BLaER1 treated with 17β-estradiol and CSF1 and Interleukin-3, amounts not matched to agents 10 nM and 100 nM (cell line): ENCODE measurements around the gene ACO2.

Experiments used
- H3K27ac ChIP-seq, 11 experiments: shearing (Covaris generic); formaldehyde crosslinking; 2 replicates each; pipeline ENCODE4 v1.8.1; 2022
- H3K27me3 ChIP-seq, 11 experiments: shearing (Covaris generic); formaldehyde crosslinking; 2 replicates each; pipeline ENCODE4 v1.8.1; 2022
- H3K36me3 ChIP-seq, 11 experiments: shearing (Covaris generic); formaldehyde crosslinking; 2 replicates each; pipeline ENCODE4 v1.8.1; 2022
- H3K4me1 ChIP-seq, 10 experiments: shearing (Covaris generic); formaldehyde crosslinking; 2 replicates each; pipeline ENCODE4 v1.8.1; 2022
- H3K4me2 ChIP-seq, 11 experiments: shearing (Covaris generic); formaldehyde crosslinking; 2 replicates each; pipeline ENCODE4 v1.8.1; 2022
- H3K4me3 ChIP-seq, 10 experiments: shearing (Covaris generic); formaldehyde crosslinking; 2 replicates each; pipeline ENCODE4 v1.8.1; 2022
- H3K9ac ChIP-seq, 11 experiments: shearing (Covaris generic); formaldehyde crosslinking; 2 replicates each; pipeline ENCODE4 v1.8.1; 2022
- H3K9me3 ChIP-seq, 11 experiments: shearing (Covaris generic); formaldehyde crosslinking; replicated peaks in 1 of 11; 2 replicates each; pipeline ENCODE4 v1.8.1; 2022
- H4K20me1 ChIP-seq, 11 experiments: shearing (Covaris generic); formaldehyde crosslinking; 2 replicates each; pipeline ENCODE4 v1.8.1; 2022
- Cebpa-rat ChIP-seq, 11 experiments: shearing (Covaris generic); IDR thresholded peaks; 2 replicates each; pipeline ENCODE4 v1.8.1; 2022

Gene ACO2

GRCh38 chr22:41469218-41469851 lies 418 bp downstream of the ACO2 start:
- H3K36me3 ChIP-seq, result peaks cover 51 to 76% (median 64%) of the 10 kb centered on the region in 11 experiments

GRCh38 chr22:41470886-41471285 lies 2.0 kb downstream of the ACO2 start:
- peak overlapping the region; percentile 82 to 97 (median 93); a peak in 21 of 22 replicates for H3K4me2 ChIP-seq
- H3K4me3 ChIP-seq, result peak overlapping the region in 1 of 10 experiments; percentile 86; a peak in 3 of 20 replicates
- peaks cover 4 to 66% (median 34%) of the 10 kb centered on the region in 11 experiments; a peak in 15 of 22 replicates for H4K20me1 ChIP-seq
- no peak overlapping the region for H3K27ac ChIP-seq
- no peaks in the 10 kb centered on the region for H3K9me3 ChIP-seq
- peak overlapping the region in 2 of 11 experiments; percentile 92; a peak in 2 of 22 replicates for H3K9ac ChIP-seq
- H3K27me3 ChIP-seq, result no peaks in the 10 kb centered on the region
- TF ChIP-seq Cebpa-rat (IDR thresholded peaks at IDR 0.05), result no peak
- H3K4me1 ChIP-seq, result peaks cover 29 to 46% (median 39%) of the 10 kb centered on the region in 10 experiments
- H3K36me3 ChIP-seq, result peaks cover 40 to 68% (median 57%) of the 10 kb centered on the region in 11 experiments

More at GRCh38 chr22:41469218-41469851, 418 bp downstream of the ACO2 start:
- H3K27me3 ChIP-seq, result no peaks in the 10 kb centered on the region
- peak overlapping the region; percentile 80 to 97 (median 88) for H3K4me3 ChIP-seq
- H3K9ac ChIP-seq, result peak overlapping the region; percentile 89 to 97 (median 92)
- peaks cover 4 to 64% (median 24%) of the 10 kb centered on the region in 11 experiments; a peak in 15 of 22 replicates for H4K20me1 ChIP-seq
- no peak for TF ChIP-seq Cebpa-rat (IDR thresholded peaks at IDR 0.05)
- peaks cover 29 to 40% (median 37%) of the 10 kb centered on the region in 10 experiments for H3K4me1 ChIP-seq
- H3K9me3 ChIP-seq, result no peaks in the 10 kb centered on the region
- H3K27ac ChIP-seq, result peak overlapping the region; percentile 88 to 99 (median 96)
- peak overlapping the region; percentile 82 to 97 (median 93) for H3K4me2 ChIP-seq

- Histone ChIP-seq H3K27ac (no peak overlapping the region), H3K4me3 (no peak overlapping the region), H3K36me3 (peaks cover 34 to 67% (median 51%) of the 10 kb centered on the region in 11 experiments), H3K4me2 (peak overlapping the region in 2 of 11 experiments; percentile 90 to 97; a peak in 1 of 22 replicates), H3K9ac (no peak overlapping the region), H4K20me1 (peaks cover 4 to 68% (median 38%) of the 10 kb centered on the region in 11 experiments; a peak in 15 of 22 replicates), H3K9me3 (peaks cover 0 to 2% (median 0%) of the 10 kb centered on the region in 11 experiments; a peak in 1 of 22 replicates), H3K4me1 (peaks cover 29 to 48% (median 35%) of the 10 kb centered on the region in 10 experiments), H3K27me3 (no peaks in the 10 kb centered on the region)
- TF ChIP-seq Cebpa-rat (IDR thresholded peaks at IDR 0.05), result no peak
Measured at GRCh38 chr22:41471568-41471967, 2.7 kb downstream of the ACO2 start.

GRCh38 chr22:41474872-41475451 lies 6.0 kb downstream of the ACO2 start:
- peaks cover 20 to 88% (median 70%) of the 10 kb centered on the region in 11 experiments; a peak in 21 of 22 replicates for H4K20me1 ChIP-seq
- H3K4me1 ChIP-seq, result peaks cover 40 to 60% (median 46%) of the 10 kb centered on the region in 10 experiments
- H3K4me3 ChIP-seq, result no peak overlapping the region
- H3K36me3 ChIP-seq, result peaks cover 25 to 64% (median 40%) of the 10 kb centered on the region in 11 experiments; a peak in 19 of 22 replicates
- no peak overlapping the region for H3K4me2 ChIP-seq
- 0 out of 22 replicates have a peak overlapping the region, but pooled peaks of 1 of the 11 experiments have one; percentile 12 for H3K27ac ChIP-seq
- TF ChIP-seq Cebpa-rat (IDR thresholded peaks at IDR 0.05), result no peak
- H3K9me3 ChIP-seq, result peaks cover 0 to 11% (median 0%) of the 10 kb centered on the region in 11 experiments; a peak in 7 of 22 replicates
- no peaks in the 10 kb centered on the region for H3K27me3 ChIP-seq
- no peak overlapping the region for H3K9ac ChIP-seq

GRCh38 chr22:41478473-41478872 lies 9.6 kb downstream of the ACO2 start:
- no peak for TF ChIP-seq Cebpa-rat (IDR thresholded peaks at IDR 0.05)
- peak overlapping the region in 5 of 10 experiments; percentile 8 to 47 (median 28); a peak in 6 of 20 replicates for H3K4me3 ChIP-seq
- H3K4me1 ChIP-seq, result peaks cover 51 to 78% (median 64%) of the 10 kb centered on the region in 10 experiments
- H3K27me3 ChIP-seq, result no peaks in the 10 kb centered on the region
- peaks cover 0 to 11% (median 0%) of the 10 kb centered on the region in 11 experiments; a peak in 7 of 22 replicates for H3K9me3 ChIP-seq
- H4K20me1 ChIP-seq, result peaks cover 48 to 95% (median 86%) of the 10 kb centered on the region in 11 experiments
- peak overlapping the region; percentile 43 to 82 (median 55); a peak in 21 of 22 replicates for H3K9ac ChIP-seq
- H3K27ac ChIP-seq, result peak overlapping the region in 9 of 11 experiments; percentile 47 to 89 (median 71); a peak in 19 of 22 replicates
- H3K4me2 ChIP-seq, result peak overlapping the region; percentile 57 to 99 (median 85)
- H3K36me3 ChIP-seq, result peaks cover 6 to 42% (median 19%) of the 10 kb centered on the region in 11 experiments; a peak in 14 of 22 replicates

- Histone ChIP-seq H4K20me1 (peaks cover 48 to 95% (median 86%) of the 10 kb centered on the region in 11 experiments), H3K27ac (peak overlapping the region in 9 of 11 experiments; percentile 47 to 89 (median 71); a peak in 19 of 22 replicates), H3K4me3 (peak overlapping the region in 7 of 10 experiments; percentile 2 to 47 (median 19); a peak in 7 of 20 replicates), H3K4me1 (peaks cover 54 to 83% (median 69%) of the 10 kb centered on the region in 10 experiments), H3K36me3 (peaks cover 5 to 36% (median 20%) of the 10 kb centered on the region in 11 experiments; a peak in 14 of 22 replicates), H3K27me3 (no peaks in the 10 kb centered on the region), H3K4me2 (peak overlapping the region; percentile 57 to 99 (median 85)), H3K9me3 (peaks cover 0 to 11% (median 0%) of the 10 kb centered on the region in 11 experiments; a peak in 7 of 22 replicates), H3K9ac (peak overlapping the region; percentile 43 to 82 (median 55); a peak in 21 of 22 replicates)
- peak in 9 of 11 experiments; percentile 69 to 98 (median 75); a peak in 16 of 22 replicates for TF ChIP-seq Cebpa-rat (IDR thresholded peaks at IDR 0.05)
Measured at GRCh38 chr22:41478891-41479521, 10.1 kb downstream of the ACO2 start.

- H3K4me2 ChIP-seq, result peak overlapping the region; percentile 57 to 99 (median 85)
Measured at GRCh38 chr22:41479671-41480396, 10.9 kb downstream of the ACO2 start.

More at GRCh38 chr22:41479671-41480396, 10.9 kb downstream of the ACO2 start:
- H3K9ac ChIP-seq, result peak overlapping the region; percentile 24 to 82 (median 55); a peak in 19 of 22 replicates
- peak overlapping the region in 9 of 11 experiments; percentile 47 to 89 (median 71); a peak in 18 of 22 replicates for H3K27ac ChIP-seq
- H3K9me3 ChIP-seq, result peaks cover 0 to 11% (median 0%) of the 10 kb centered on the region in 11 experiments; a peak in 7 of 22 replicates
- peaks cover 3 to 34% (median 23%) of the 10 kb centered on the region in 11 experiments; a peak in 14 of 22 replicates for H3K36me3 ChIP-seq
- H4K20me1 ChIP-seq, result peaks cover 50 to 98% (median 89%) of the 10 kb centered on the region in 11 experiments
- H3K4me1 ChIP-seq, result peaks cover 55 to 91% (median 76%) of the 10 kb centered on the region in 10 experiments
- no peaks in the 10 kb centered on the region for H3K27me3 ChIP-seq
- peak overlapping the region in 7 of 10 experiments; percentile 2 to 47 (median 19); a peak in 6 of 20 replicates for H3K4me3 ChIP-seq
- no peak for TF ChIP-seq Cebpa-rat (IDR thresholded peaks at IDR 0.05)
